Measurements from ENCODE around the gene GRM3. TPM values are rescaled to one million over a fixed set of nuclear protein-coding genes. Genes with fewer than 3 reads are reported as not detected.

Gene GRM3
- polyA plus RNA-seq, 1 of the 3 experiments (the other 2 are of a cell fraction) = not detected

GRCh38 chr7:86833360-86833759 lies 189.7 kb downstream of the GRM3 start:
- Histone ChIP-seq H3K4me1 (ENCODE audit: control insufficient read depth in 1 of 2, insufficient read depth in 2 of 2, low read depth in 1 of 2, low read length in 1 of 2) (no peaks in the 10 kb centered on the region), H3K4me3 (ENCODE audit: low read depth in 2 of 2, low read length in 1 of 2) (no peak overlapping the region), H3K36me3 (replicated peaks in 1 of 2; ENCODE audit: control insufficient read depth in 1 of 2, insufficient read depth in 2 of 2, low read length in 1 of 2) (no peaks in the 10 kb centered on the region), H3K9me3 (no peaks in the 10 kb centered on the region), H3K4me2 (no peak overlapping the region), H4K20me1 (ENCODE audit: insufficient read depth) (no peaks in the 10 kb centered on the region), H2AFZ (ENCODE audit: low read depth) (no peak overlapping the region), H3K9ac (no peak overlapping the region), H3K27ac (ENCODE audit: low read depth in 2 of 2, low read length in 1 of 2) (no peak overlapping the region), H3F3A (replicated peaks; ENCODE audit: insufficient read depth) (no peaks in the 10 kb centered on the region), H3K79me2 (ENCODE audit: insufficient read depth) (no peaks in the 10 kb centered on the region), H3K9me2 (no peaks in the 10 kb centered on the region), H3K27me3 (ENCODE audit: insufficient read depth) (no peaks in the 10 kb centered on the region)
- WGBS (ENCODE audit: low lambda C conversion rate) = 85% methylated on average over 3 of the region's 3 CpGs
- POLR2A ChIA-PET = no interaction called here
- CTCF ChIA-PET = interaction anchor here (0.9 to 1.6 kb wide), 2 partner anchors 8 to 19 kb away, joined by 3 to 9 read pairs; no protein-coding TSS in a partner anchor
- TF ChIP-seq NRF1 (IDR thresholded peaks at IDR 0.05; ENCODE audit: low read depth, low read length) (no peak), ELF1 (IDR thresholded peaks at IDR 0.05) (no peak), MEF2A (IDR thresholded peaks at IDR 0.05; ENCODE audit: borderline replicate concordance, low read depth) (no peak), CHD2 (IDR thresholded peaks at IDR 0.05; ENCODE audit: low read length, partially characterized antibody) (no peak), ZBTB33 (IDR thresholded peaks at IDR 0.05; ENCODE audit: borderline replicate concordance, low read depth) (no peak), PBX3 (IDR thresholded peaks at IDR 0.05) (no peak), USF2 (IDR thresholded peaks at IDR 0.05; ENCODE audit: borderline replicate concordance, low read depth, low read length) (no peak), RXRA (IDR thresholded peaks at IDR 0.05; ENCODE audit: borderline replicate concordance, low read depth) (no peak), GATA2 (CRISPR knock-in tag; IDR thresholded peaks at IDR 0.05) (no peak), FOXJ3 (CRISPR knock-in tag; IDR thresholded peaks at IDR 0.05) (no peak), YY1 (IDR thresholded peaks at IDR 0.05; ENCODE audit: low read depth) (no peak), FOSL2 (IDR thresholded peaks at IDR 0.05; ENCODE audit: borderline replicate concordance, low read depth) (no peak), RFX5 (IDR thresholded peaks at IDR 0.05; ENCODE audit: low read length) (no peak), REST (IDR thresholded peaks at IDR 0.05; ENCODE audit: low read depth, low read length) (no peak), TEAD4 (IDR thresholded peaks at IDR 0.05; ENCODE audit: borderline replicate concordance, insufficient read depth) (no peak), GABPA (IDR thresholded peaks at IDR 0.05; ENCODE audit: low read depth) (no peak), TCF12 (IDR thresholded peaks at IDR 0.05) (no peak), SIN3A (IDR thresholded peaks at IDR 0.05; ENCODE audit: borderline replicate concordance, low read depth, low read length) (no peak), FOXM1 (IDR thresholded peaks at IDR 0.05; ENCODE audit: low read depth) (no peak), POLR2AphosphoS5 (IDR thresholded peaks at IDR 0.05; ENCODE audit: low read depth, low read length) (no peak)
- DNase-seq = no peak

All from SK-N-SH (cell line).